OCI-LY3 (cell line): Measurements from ENCODE around the gene XRRA1.

Experiments
- EZH2phosphoT487 ChIP-seq: fragments of 200-600 bp; shearing (Covaris generic); IDR thresholded peaks from 2 replicates; pipeline ENCODE4 v1.6.1; 2018; ENCODE audit warnings: antibody characterized with exemption, mixed run types, low read depth
- TF ChIP-seq, protein P1 (sequence below): fragments of 200-600, 300-600 bp; sonication (generic); IDR thresholded peaks from 2 replicates; pipeline ENCODE4 v1.5.1; 2014; ENCODE audit warnings: antibody characterized with exemption, low read length, low read depth

DNA sequence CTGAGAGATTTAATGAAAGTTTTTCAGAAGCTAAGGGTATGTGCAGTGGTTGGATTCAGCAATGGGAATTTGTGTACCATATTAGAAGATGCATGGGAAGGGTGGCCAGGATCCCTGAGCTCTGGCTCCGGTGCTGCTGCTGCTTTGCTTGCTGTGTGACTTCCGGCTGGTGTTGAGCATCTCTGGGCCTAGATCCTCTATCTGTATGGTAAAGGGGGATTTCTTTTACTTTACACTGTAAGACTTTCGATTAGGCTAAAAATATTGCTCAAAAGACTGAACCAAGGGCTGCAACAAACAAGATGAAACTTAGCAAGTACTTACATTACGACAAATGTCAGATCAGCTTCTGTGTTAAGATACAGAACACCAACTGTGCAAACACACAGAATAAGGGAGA lies 39.1 kb downstream of the XRRA1 start:
- TF ChIP-seq, protein P1, sequence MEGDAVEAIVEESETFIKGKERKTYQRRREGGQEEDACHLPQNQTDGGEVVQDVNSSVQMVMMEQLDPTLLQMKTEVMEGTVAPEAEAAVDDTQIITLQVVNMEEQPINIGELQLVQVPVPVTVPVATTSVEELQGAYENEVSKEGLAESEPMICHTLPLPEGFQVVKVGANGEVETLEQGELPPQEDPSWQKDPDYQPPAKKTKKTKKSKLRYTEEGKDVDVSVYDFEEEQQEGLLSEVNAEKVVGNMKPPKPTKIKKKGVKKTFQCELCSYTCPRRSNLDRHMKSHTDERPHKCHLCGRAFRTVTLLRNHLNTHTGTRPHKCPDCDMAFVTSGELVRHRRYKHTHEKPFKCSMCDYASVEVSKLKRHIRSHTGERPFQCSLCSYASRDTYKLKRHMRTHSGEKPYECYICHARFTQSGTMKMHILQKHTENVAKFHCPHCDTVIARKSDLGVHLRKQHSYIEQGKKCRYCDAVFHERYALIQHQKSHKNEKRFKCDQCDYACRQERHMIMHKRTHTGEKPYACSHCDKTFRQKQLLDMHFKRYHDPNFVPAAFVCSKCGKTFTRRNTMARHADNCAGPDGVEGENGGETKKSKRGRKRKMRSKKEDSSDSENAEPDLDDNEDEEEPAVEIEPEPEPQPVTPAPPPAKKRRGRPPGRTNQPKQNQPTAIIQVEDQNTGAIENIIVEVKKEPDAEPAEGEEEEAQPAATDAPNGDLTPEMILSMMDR, result no peak
- TF ChIP-seq EZH2phosphoT487, result no peak
